PC-9 (cell line): Measurements from ENCODE around the gene PPP2R2C.

Experiments
- EZH2 ChIP-seq: fragments of 200-600 bp; sonication (generic); IDR thresholded peaks from 2 replicates; pipeline ENCODE4 v1.8.0; 2017; ENCODE audit warnings: antibody characterized with exemption, low read depth
- TF ChIP-seq, protein P1 (sequence below): fragments of 200-600 bp; sonication (generic); conservative IDR thresholded peaks from 2 replicates; pipeline ENCODE4 v1.6.1; 2017; ENCODE audit warnings: mixed run types, antibody characterized with exemption, mild to moderate bottlenecking, moderate library complexity

DNA sequence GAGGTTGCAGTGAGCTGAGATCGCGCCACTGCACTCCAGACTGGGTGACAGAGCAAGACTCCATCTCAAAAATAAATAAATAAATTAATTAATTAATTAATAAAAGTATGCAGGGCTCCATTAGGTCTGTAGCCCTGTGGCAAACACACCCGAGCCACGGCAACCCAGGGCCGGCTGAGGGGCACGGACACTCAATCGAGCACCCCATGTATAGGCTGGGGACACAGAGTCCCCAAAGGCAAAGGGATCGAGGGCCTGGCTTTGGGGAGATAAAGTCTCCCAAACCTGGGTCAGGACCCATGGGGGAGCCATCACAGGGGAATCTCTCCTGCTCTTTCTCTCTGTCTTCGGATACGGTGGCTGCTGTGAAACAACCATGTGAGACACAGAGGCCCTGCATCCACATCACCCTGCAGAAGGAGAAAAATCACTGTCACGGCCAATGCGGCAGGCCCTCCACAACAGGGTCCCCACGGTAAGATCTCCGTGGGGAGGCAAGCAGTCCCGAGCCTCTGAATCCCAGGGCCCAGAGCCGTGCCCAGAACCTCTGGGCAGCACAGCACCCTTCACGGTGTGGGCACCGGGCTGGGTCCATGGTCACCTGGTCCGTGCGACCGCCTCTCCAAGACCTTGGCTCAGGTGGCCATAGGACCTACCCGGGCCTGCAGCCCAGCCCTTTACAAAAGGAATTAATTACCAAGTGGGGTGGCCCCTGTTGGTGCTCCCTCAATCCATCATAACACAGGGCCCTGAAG lies 121.0 kb downstream of the PPP2R2C start:
- TF ChIP-seq, protein P1, sequence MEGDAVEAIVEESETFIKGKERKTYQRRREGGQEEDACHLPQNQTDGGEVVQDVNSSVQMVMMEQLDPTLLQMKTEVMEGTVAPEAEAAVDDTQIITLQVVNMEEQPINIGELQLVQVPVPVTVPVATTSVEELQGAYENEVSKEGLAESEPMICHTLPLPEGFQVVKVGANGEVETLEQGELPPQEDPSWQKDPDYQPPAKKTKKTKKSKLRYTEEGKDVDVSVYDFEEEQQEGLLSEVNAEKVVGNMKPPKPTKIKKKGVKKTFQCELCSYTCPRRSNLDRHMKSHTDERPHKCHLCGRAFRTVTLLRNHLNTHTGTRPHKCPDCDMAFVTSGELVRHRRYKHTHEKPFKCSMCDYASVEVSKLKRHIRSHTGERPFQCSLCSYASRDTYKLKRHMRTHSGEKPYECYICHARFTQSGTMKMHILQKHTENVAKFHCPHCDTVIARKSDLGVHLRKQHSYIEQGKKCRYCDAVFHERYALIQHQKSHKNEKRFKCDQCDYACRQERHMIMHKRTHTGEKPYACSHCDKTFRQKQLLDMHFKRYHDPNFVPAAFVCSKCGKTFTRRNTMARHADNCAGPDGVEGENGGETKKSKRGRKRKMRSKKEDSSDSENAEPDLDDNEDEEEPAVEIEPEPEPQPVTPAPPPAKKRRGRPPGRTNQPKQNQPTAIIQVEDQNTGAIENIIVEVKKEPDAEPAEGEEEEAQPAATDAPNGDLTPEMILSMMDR, result no peak
- TF ChIP-seq EZH2, result no peak
